ENCODE data around the gene CCDC50. TPM values are rescaled to one million over a fixed set of nuclear protein-coding genes. Genes with fewer than 3 reads are reported as not detected.

Gene CCDC50
- total RNA-seq, 1 experiment from 2014 or later, result 21.0 TPM

DNA sequence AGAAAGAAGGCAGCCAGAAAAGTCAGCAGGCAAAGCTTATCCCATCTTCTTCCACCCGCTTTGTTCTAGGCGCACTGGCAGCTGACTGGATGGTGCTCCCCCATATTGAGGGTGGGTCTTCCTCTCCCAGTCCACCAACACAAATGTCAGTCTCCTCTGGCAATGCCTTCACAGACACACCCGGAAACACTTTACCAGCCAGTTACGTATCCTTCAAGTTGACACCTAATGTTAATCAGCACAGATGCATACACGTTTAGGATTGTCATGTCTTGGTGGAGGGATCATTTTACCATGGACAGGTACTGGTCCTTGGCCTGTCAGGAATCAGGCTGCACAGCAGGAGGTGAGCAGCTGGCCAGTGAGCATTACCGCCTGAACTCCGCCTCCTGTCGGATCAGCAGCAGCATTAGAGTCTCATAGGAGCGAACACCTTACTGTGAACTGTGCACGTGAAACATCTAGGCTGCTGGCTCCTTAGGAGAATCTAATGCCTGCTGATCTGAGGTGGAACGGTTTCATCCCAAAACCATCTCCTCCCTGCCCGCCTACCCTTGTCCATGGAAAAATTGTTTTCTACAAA, 72.7 kb downstream of the CCDC50 start:
- no peaks in the 10 kb centered on the region for H3K79me2 ChIP-seq (ENCODE audit: insufficient read depth, low read length)
- no peak overlapping the region for H3K18ac ChIP-seq (ENCODE audit: insufficient read length, low read depth, low read length)
- no peak overlapping the region for H3K9ac ChIP-seq (ENCODE audit: extremely low read depth, insufficient read length, low read length)
- no peak overlapping the region for H4K5ac ChIP-seq (ENCODE audit: insufficient read length, low read depth, low read length)
- no peak overlapping the region for H2BK120ac ChIP-seq (ENCODE audit: low read depth, low read length, poor library complexity, severe bottlenecking)
- H2BK15ac ChIP-seq (ENCODE audit: low read depth, low read length), result no peak overlapping the region
- peaks cover 8% of the 10 kb centered on the region; the same call in 1 of the 2 replicates for H3K4me1 ChIP-seq (ENCODE audit: insufficient read depth, low read length)
- no peak overlapping the region for H2BK5ac ChIP-seq (ENCODE audit: insufficient read length, low read length)
- no peak overlapping the region for H3K4ac ChIP-seq (ENCODE audit: low read depth, low read length)
- no peaks in the 10 kb centered on the region for H3K23me2 ChIP-seq (ENCODE audit: insufficient read length, low read depth, low read length, poor library complexity, severe bottlenecking)
- Mint-ChIP-seq H3K9me3 (peaks cover 0 to 2% of the 10 kb centered on the region in 2 experiments; a peak in 4 of 5 replicates), H3K4me1 (peaks cover 5 to 9% of the 10 kb centered on the region in 2 experiments), H3K4me3 (no peak overlapping the region), H3K27ac (no peak overlapping the region), H3K36me3 (ENCODE audit: insufficient read depth in 1 of 3, low read depth in 3 of 3) (peaks cover 2 to 4% (median 2%) of the 10 kb centered on the region in 3 experiments; a peak in 5 of 7 replicates), H3K27me3 (ENCODE audit: low read depth) (no peaks in the 10 kb centered on the region; the same call in 1 of the 2 replicates)
- no peak overlapping the region for H2BK12ac ChIP-seq (ENCODE audit: insufficient read length, low read depth, low read length)
- H4K91ac ChIP-seq (ENCODE audit: insufficient read length, low read depth, low read length), result no peak overlapping the region
- no peak overlapping the region for H2BK20ac ChIP-seq (ENCODE audit: low read depth, low read length, poor library complexity, severe bottlenecking)
- H3T11ph ChIP-seq (ENCODE audit: low read length), result no peak overlapping the region
- H3K27me3 ChIP-seq (ENCODE audit: insufficient read depth, low read length), result no peaks in the 10 kb centered on the region
- no peak overlapping the region for H3K23ac ChIP-seq (ENCODE audit: insufficient read length, low read depth, low read length)
- H4K20me1 ChIP-seq (ENCODE audit: control insufficient read depth, insufficient read depth, insufficient read length), result no peaks in the 10 kb centered on the region
- H2AFZ ChIP-seq (ENCODE audit: low read length), result no peak overlapping the region
- H3K56ac ChIP-seq (ENCODE audit: insufficient read length, low read depth, low read length), result no peak overlapping the region
- no peak for DNase-seq
- no peaks in the 10 kb centered on the region for H3K79me1 ChIP-seq (ENCODE audit: insufficient read depth, low read depth, low read length, poor library complexity, severe bottlenecking)
- H3K14ac ChIP-seq (ENCODE audit: insufficient read depth, low read length), result no peak overlapping the region
- no peak overlapping the region for H3K4me2 ChIP-seq (ENCODE audit: insufficient read depth, insufficient read length, low read length)
- no peaks in the 10 kb centered on the region for H3K9me3 ChIP-seq (ENCODE audit: control insufficient read depth, low read depth, low read length)
- TF ChIP-seq, protein P1, sequence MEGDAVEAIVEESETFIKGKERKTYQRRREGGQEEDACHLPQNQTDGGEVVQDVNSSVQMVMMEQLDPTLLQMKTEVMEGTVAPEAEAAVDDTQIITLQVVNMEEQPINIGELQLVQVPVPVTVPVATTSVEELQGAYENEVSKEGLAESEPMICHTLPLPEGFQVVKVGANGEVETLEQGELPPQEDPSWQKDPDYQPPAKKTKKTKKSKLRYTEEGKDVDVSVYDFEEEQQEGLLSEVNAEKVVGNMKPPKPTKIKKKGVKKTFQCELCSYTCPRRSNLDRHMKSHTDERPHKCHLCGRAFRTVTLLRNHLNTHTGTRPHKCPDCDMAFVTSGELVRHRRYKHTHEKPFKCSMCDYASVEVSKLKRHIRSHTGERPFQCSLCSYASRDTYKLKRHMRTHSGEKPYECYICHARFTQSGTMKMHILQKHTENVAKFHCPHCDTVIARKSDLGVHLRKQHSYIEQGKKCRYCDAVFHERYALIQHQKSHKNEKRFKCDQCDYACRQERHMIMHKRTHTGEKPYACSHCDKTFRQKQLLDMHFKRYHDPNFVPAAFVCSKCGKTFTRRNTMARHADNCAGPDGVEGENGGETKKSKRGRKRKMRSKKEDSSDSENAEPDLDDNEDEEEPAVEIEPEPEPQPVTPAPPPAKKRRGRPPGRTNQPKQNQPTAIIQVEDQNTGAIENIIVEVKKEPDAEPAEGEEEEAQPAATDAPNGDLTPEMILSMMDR (conservative IDR thresholded peaks at IDR 0.05), result no peak
- no CpG with 5 or more reads among the region's 12 CpGs for WGBS (ENCODE audit: extremely low coverage, insufficient read length, low lambda C conversion rate)
- H2AK5ac ChIP-seq (ENCODE audit: insufficient read length, low read length), result no peak overlapping the region
- H4K8ac ChIP-seq (replicated peaks; ENCODE audit: insufficient read length, low read depth, low read length), result no peak overlapping the region
- no peak overlapping the region for H3K27ac ChIP-seq (ENCODE audit: insufficient read length, low read depth, low read length)

Measured in H9 (cell line).